ENCODE data around the gene ERGIC3.

Gene ERGIC3

DNA sequence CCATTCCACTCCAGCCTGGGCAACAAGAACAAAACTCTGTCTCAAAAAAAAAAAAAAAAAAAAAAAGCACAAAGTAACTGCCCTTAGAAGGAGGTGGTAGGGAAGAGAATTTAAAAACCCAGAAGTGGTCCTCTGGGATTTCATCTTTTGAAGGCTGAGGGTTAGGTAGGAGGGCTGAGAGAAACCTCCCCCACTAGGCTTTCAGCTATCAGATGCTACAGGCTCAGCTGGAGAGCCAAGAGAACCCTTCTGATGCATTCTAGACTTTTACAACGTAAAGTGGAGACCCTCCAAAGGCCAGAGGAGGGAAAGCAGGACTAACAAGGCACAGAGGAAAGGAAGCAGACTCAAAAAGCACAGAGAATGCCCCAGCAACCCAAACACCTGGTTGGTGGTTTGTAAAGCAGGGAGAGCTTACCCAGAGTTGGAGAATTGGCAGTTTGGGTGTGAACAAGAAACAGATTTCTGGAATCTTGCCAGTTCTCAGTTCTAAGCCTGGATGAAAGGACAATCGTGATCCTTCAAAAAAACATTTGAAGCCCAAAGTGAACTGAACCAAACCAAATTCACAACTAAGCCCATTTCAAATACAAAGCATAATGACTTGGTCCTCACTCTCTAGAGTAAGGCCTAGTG is 50.6 kb downstream of the ERGIC3 start:
- peak overlapping the region in 1 of 2 donors; percentile 35 for H3K9ac ChIP-seq (ENCODE audit: low read depth in 1 of 2, low read length in 2 of 2)
- H3K4me1 ChIP-seq (ENCODE audit: control insufficient read depth in 2 of 2, insufficient read depth in 2 of 2, low read length in 2 of 2): peaks cover 3 to 4% of the 10 kb centered on the region in 2 donors
- H3K4me3 ChIP-seq (ENCODE audit: low read length in 2 of 2): no peak overlapping the region
- no peaks in the 10 kb centered on the region for H3K9me3 ChIP-seq (ENCODE audit: control insufficient read depth in 2 of 2, low read length in 2 of 2)
- H3K27ac ChIP-seq (ENCODE audit: low read depth in 2 of 2, low read length in 2 of 2): no peak overlapping the region
- no peaks in the 10 kb centered on the region for H3K36me3 ChIP-seq (ENCODE audit: control insufficient read depth in 2 of 2, insufficient read depth in 2 of 2, low read length in 2 of 2)
- no peaks in the 10 kb centered on the region for H3K27me3 ChIP-seq (ENCODE audit: control insufficient read depth in 2 of 2, insufficient read depth in 2 of 2, low read length in 2 of 2)

DNA sequence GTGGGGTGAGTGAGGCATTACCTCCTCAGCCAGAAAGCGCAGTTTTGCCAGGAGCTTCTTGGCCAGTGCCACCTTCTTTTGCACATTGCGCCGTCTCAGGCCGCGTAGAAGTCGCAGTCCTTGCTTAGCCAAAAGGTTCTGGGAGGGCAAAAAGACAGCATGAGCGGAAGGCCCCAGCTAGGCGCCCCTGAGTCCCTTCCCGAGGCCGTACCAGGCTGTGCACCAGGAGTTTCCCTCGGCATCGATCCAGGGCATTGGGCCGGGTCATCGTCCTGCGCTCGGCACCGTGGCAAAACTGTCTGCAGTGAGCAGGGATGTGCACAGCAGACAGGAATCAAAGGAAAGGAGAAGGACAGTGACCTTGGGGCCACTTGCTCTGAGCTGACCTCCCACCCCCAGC is 53.6 kb downstream of the ERGIC3 start:
- Histone ChIP-seq H3K9me3 (ENCODE audit: control insufficient read depth in 2 of 2, low read length in 2 of 2) (no peaks in the 10 kb centered on the region), H3K4me1 (ENCODE audit: control insufficient read depth in 2 of 2, insufficient read depth in 2 of 2, low read length in 2 of 2) (peaks cover 4 to 5% of the 10 kb centered on the region in 2 donors), H3K36me3 (ENCODE audit: control insufficient read depth in 2 of 2, insufficient read depth in 2 of 2, low read length in 2 of 2) (no peaks in the 10 kb centered on the region), H3K4me3 (ENCODE audit: low read length in 2 of 2) (no peak overlapping the region), H3K27me3 (ENCODE audit: control insufficient read depth in 2 of 2, insufficient read depth in 2 of 2, low read length in 2 of 2) (no peaks in the 10 kb centered on the region), H3K27ac (ENCODE audit: low read depth in 2 of 2, low read length in 2 of 2) (no peak overlapping the region), H3K9ac (ENCODE audit: low read depth in 1 of 2, low read length in 2 of 2) (no peak overlapping the region)

- peaks cover 4 to 6% of the 10 kb centered on the region in 2 donors for H3K4me1 ChIP-seq (ENCODE audit: control insufficient read depth in 2 of 2, insufficient read depth in 2 of 2, low read length in 2 of 2)
- H3K4me3 ChIP-seq (ENCODE audit: low read length in 2 of 2): no peak overlapping the region
- no peak overlapping the region for H3K9ac ChIP-seq (ENCODE audit: low read depth in 1 of 2, low read length in 2 of 2)
- no peaks in the 10 kb centered on the region for H3K36me3 ChIP-seq (ENCODE audit: control insufficient read depth in 2 of 2, insufficient read depth in 2 of 2, low read length in 2 of 2)
- H3K27ac ChIP-seq (ENCODE audit: low read depth in 2 of 2, low read length in 2 of 2): no peak overlapping the region
- no peaks in the 10 kb centered on the region for H3K9me3 ChIP-seq (ENCODE audit: control insufficient read depth in 2 of 2, low read length in 2 of 2)
- H3K27me3 ChIP-seq (ENCODE audit: control insufficient read depth in 2 of 2, insufficient read depth in 2 of 2, low read length in 2 of 2): peaks cover 0 to under 1% of the 10 kb centered on the region in 2 donors
These were observed 54.0 kb downstream of the ERGIC3 start for GRCh38 chr20:35595901-35596300.

DNA sequence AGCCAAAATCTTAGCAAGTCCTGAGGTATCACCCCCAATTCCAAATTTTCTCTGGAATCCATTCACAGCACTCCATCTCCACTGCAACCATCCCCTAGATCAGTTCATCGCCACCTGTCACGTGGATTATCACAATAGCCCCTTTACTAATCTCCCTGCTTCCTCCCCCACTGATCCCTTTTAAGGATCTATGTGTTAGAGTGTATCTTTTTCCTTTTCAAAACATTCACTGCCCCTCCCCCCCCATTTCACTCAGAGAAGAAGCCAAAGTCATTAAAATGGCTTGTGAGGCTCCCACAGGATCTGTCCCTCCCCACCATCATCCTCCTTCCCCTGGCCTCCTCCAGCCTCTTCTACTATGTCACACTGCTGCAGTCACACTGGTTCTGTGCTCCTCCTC is 55.3 kb downstream of the ERGIC3 start:
- Histone ChIP-seq H3K27me3 (ENCODE audit: control insufficient read depth in 2 of 2, insufficient read depth in 2 of 2, low read length in 2 of 2) (peaks cover 0 to 7% of the 10 kb centered on the region in 2 donors), H3K36me3 (ENCODE audit: control insufficient read depth in 2 of 2, insufficient read depth in 2 of 2, low read length in 2 of 2) (no peaks in the 10 kb centered on the region), H3K27ac (ENCODE audit: low read depth in 2 of 2, low read length in 2 of 2) (no peak overlapping the region), H3K9ac (ENCODE audit: low read depth in 1 of 2, low read length in 2 of 2) (no peak overlapping the region), H3K4me1 (ENCODE audit: control insufficient read depth in 2 of 2, insufficient read depth in 2 of 2, low read length in 2 of 2) (peaks cover 4 to 16% of the 10 kb centered on the region in 2 donors), H3K9me3 (ENCODE audit: control insufficient read depth in 2 of 2, low read length in 2 of 2) (no peaks in the 10 kb centered on the region), H3K4me3 (ENCODE audit: low read length in 2 of 2) (no peak overlapping the region)

- Histone ChIP-seq H3K9ac (ENCODE audit: low read depth in 1 of 2, low read length in 2 of 2) (no peak overlapping the region), H3K27ac (ENCODE audit: low read depth in 2 of 2, low read length in 2 of 2) (no peak overlapping the region), H3K4me1 (ENCODE audit: control insufficient read depth in 2 of 2, insufficient read depth in 2 of 2, low read length in 2 of 2) (peaks cover 0 to 13% of the 10 kb centered on the region in 2 donors), H3K4me3 (ENCODE audit: low read length in 2 of 2) (no peak overlapping the region), H3K27me3 (ENCODE audit: control insufficient read depth in 2 of 2, insufficient read depth in 2 of 2, low read length in 2 of 2) (peaks cover 0 to 7% of the 10 kb centered on the region in 2 donors), H3K36me3 (ENCODE audit: control insufficient read depth in 2 of 2, insufficient read depth in 2 of 2, low read length in 2 of 2) (no peaks in the 10 kb centered on the region), H3K9me3 (ENCODE audit: control insufficient read depth in 2 of 2, low read length in 2 of 2) (no peaks in the 10 kb centered on the region)
These were observed 56.6 kb downstream of the ERGIC3 start for GRCh38 chr20:35598476-35598875.

- Histone ChIP-seq H3K27me3 (ENCODE audit: control insufficient read depth in 2 of 2, insufficient read depth in 2 of 2, low read length in 2 of 2) (peaks cover 0 to 7% of the 10 kb centered on the region in 2 donors), H3K4me1 (ENCODE audit: control insufficient read depth in 2 of 2, insufficient read depth in 2 of 2, low read length in 2 of 2) (peaks cover 0 to 13% of the 10 kb centered on the region in 2 donors), H3K36me3 (ENCODE audit: control insufficient read depth in 2 of 2, insufficient read depth in 2 of 2, low read length in 2 of 2) (no peaks in the 10 kb centered on the region), H3K9me3 (ENCODE audit: control insufficient read depth in 2 of 2, low read length in 2 of 2) (no peaks in the 10 kb centered on the region), H3K27ac (ENCODE audit: low read depth in 2 of 2, low read length in 2 of 2) (no peak overlapping the region), H3K9ac (ENCODE audit: low read depth in 1 of 2, low read length in 2 of 2) (no peak overlapping the region), H3K4me3 (ENCODE audit: low read length in 2 of 2) (no peak overlapping the region)
These were observed 57.3 kb downstream of the ERGIC3 start for GRCh38 chr20:35598899-35599775.

GRCh38 chr20:35599776-35600120 is 57.9 kb downstream of the ERGIC3 start:
- Histone ChIP-seq H3K4me1 (ENCODE audit: control insufficient read depth in 2 of 2, insufficient read depth in 2 of 2, low read length in 2 of 2) (peaks cover 0 to 13% of the 10 kb centered on the region in 2 donors), H3K36me3 (ENCODE audit: control insufficient read depth in 2 of 2, insufficient read depth in 2 of 2, low read length in 2 of 2) (no peaks in the 10 kb centered on the region), H3K9me3 (ENCODE audit: control insufficient read depth in 2 of 2, low read length in 2 of 2) (no peaks in the 10 kb centered on the region), H3K27me3 (ENCODE audit: control insufficient read depth in 2 of 2, insufficient read depth in 2 of 2, low read length in 2 of 2) (peaks cover 0 to 7% of the 10 kb centered on the region in 2 donors), H3K9ac (ENCODE audit: low read depth in 1 of 2, low read length in 2 of 2) (no peak overlapping the region), H3K4me3 (ENCODE audit: low read length in 2 of 2) (no peak overlapping the region), H3K27ac (ENCODE audit: low read depth in 2 of 2, low read length in 2 of 2) (no peak overlapping the region)

GRCh38 chr20:35600176-35600992 is 58.5 kb downstream of the ERGIC3 start:
- H3K27ac ChIP-seq (ENCODE audit: low read depth in 2 of 2, low read length in 2 of 2): no peak overlapping the region
- peaks cover 0 to 13% of the 10 kb centered on the region in 2 donors for H3K4me1 ChIP-seq (ENCODE audit: control insufficient read depth in 2 of 2, insufficient read depth in 2 of 2, low read length in 2 of 2)
- H3K36me3 ChIP-seq (ENCODE audit: control insufficient read depth in 2 of 2, insufficient read depth in 2 of 2, low read length in 2 of 2): no peaks in the 10 kb centered on the region
- no peaks in the 10 kb centered on the region for H3K9me3 ChIP-seq (ENCODE audit: control insufficient read depth in 2 of 2, low read length in 2 of 2)
- H3K4me3 ChIP-seq (ENCODE audit: low read length in 2 of 2): peak overlapping the region; percentile 56 to 65
- peak overlapping the region in 1 of 2 donors; percentile 66 for H3K9ac ChIP-seq (ENCODE audit: low read depth in 1 of 2, low read length in 2 of 2)
- H3K27me3 ChIP-seq (ENCODE audit: control insufficient read depth in 2 of 2, insufficient read depth in 2 of 2, low read length in 2 of 2): peaks cover 0 to 7% of the 10 kb centered on the region in 2 donors

- Histone ChIP-seq H3K36me3 (ENCODE audit: control insufficient read depth in 2 of 2, insufficient read depth in 2 of 2, low read length in 2 of 2) (no peaks in the 10 kb centered on the region), H3K9ac (ENCODE audit: low read depth in 1 of 2, low read length in 2 of 2) (peak overlapping the region; percentile 47 to 66), H3K4me1 (ENCODE audit: control insufficient read depth in 2 of 2, insufficient read depth in 2 of 2, low read length in 2 of 2) (peaks cover 0 to 13% of the 10 kb centered on the region in 2 donors), H3K27ac (ENCODE audit: low read depth in 2 of 2, low read length in 2 of 2) (peak overlapping the region; percentile 12 to 32), H3K27me3 (ENCODE audit: control insufficient read depth in 2 of 2, insufficient read depth in 2 of 2, low read length in 2 of 2) (peaks cover 0 to 7% of the 10 kb centered on the region in 2 donors), H3K4me3 (ENCODE audit: low read length in 2 of 2) (peak overlapping the region; percentile 56 to 65), H3K9me3 (ENCODE audit: control insufficient read depth in 2 of 2, low read length in 2 of 2) (no peaks in the 10 kb centered on the region)
These were observed 59.4 kb downstream of the ERGIC3 start for GRCh38 chr20:35600993-35601973.

All from mucosa of rectum (tissue), 2 donors.